Ascending aorta (tissue), 2 donors: Measurements from ENCODE around the gene NRP2. TPM values are rescaled to one million over a fixed set of nuclear protein-coding genes. Genes with fewer than 3 reads are reported as not detected.

Experiments used
- DNase-seq, 2 donors: peaks; one replicate each; pipeline ENCODE4 v3.0.0-alpha.2; 2019; ENCODE audit warnings: low spot score in 2 of 2
- H3K27ac ChIP-seq, 2 donors: fragments of 200-600 bp; sonication (generic); one replicate each; pipeline ENCODE4 v1.5.1; 2016 to 2017; ENCODE audit warnings: mild to moderate bottlenecking in 1 of 2
- H3K27me3 ChIP-seq: fragments of 200-600 bp; sonication (generic); one replicate; pipeline ENCODE4 v1.5.1; 2017
- H3K36me3 ChIP-seq, 2 donors: fragments of 200-600 bp; sonication (generic); one replicate each; pipeline ENCODE4 v1.5.1; 2016
- H3K4me1 ChIP-seq, 2 donors: fragments of 200-600 bp; sonication (generic); one replicate each; pipeline ENCODE4 v1.5.1; 2016 to 2017; ENCODE audit warnings: mild to moderate bottlenecking in 1 of 2
- H3K4me3 ChIP-seq, 2 donors: fragments of 200-600 bp; sonication (generic); one replicate each; pipeline ENCODE4 v1.5.1; 2016 to 2017; ENCODE audit warnings: mild to moderate bottlenecking in 1 of 2
- H3K9me3 ChIP-seq, 2 donors: fragments of 200-600 bp; sonication (generic); one replicate each; pipeline ENCODE4 v1.5.1; 2016
- CTCF ChIP-seq, 3 experiments: fragments of 200-600 bp in 2 of 3; fragments of 450-650 bp in 1 of 3; sonication (generic) in 2 of 3; IDR thresholded peaks; one replicate each; pipeline ENCODE4 v1.5.1; 2016 to 2019; ENCODE audit warnings: antibody characterized with exemption in 3 of 3, mild to moderate bottlenecking in 1 of 3, moderate library complexity in 1 of 3
- intact Hi-C: fragments of 100-400 bp; cut with DNase I; formaldehyde crosslinking; loops from one replicate; pipeline ENCODE4 v1.15.1; 2023
- total RNA-seq: library from RNA; depleted of rRNA; stranded (reverse); fragments of >200 nt; gene quantifications from one replicate; pipeline ENCODE4 v1.1.0, GENCODE V29; 2016

The NRP2 gene
- total RNA-seq, 1 donor from 2014 or later: 39.7 TPM

GRCh38 chr2:205685314-205686055 lies 3.2 kb downstream of the NRP2 start:
- H3K27me3 ChIP-seq: no peaks in the 10 kb centered on the region
- H3K27ac ChIP-seq: peak overlapping the region; percentile 71
- no peaks in the 10 kb centered on the region for H3K9me3 ChIP-seq
- peak overlapping the region; percentile 85 to 86 for H3K4me3 ChIP-seq
- intact Hi-C loops: loop anchor here (5.0 to 10.0 kb wide), 3 partner anchors 72 to 1661 kb away; partner anchors contain the start of gene PARD3B
- peak in 1 of 3 experiments; percentile 4 for TF ChIP-seq CTCF (IDR thresholded peaks at IDR 0.05)
- DNase-seq: peak in 1 of 2 donors; percentile 74
- no peaks in the 10 kb centered on the region for H3K36me3 ChIP-seq
- peaks cover 0 to 12% of the 10 kb centered on the region in 2 donors for H3K4me1 ChIP-seq

- H3K9me3 ChIP-seq: no peaks in the 10 kb centered on the region
- intact Hi-C loops: loop anchor here (5.0 to 10.0 kb wide), 3 partner anchors 71 to 1661 kb away; partner anchors contain the start of gene PARD3B
- H3K4me1 ChIP-seq: peaks cover 0 to 12% of the 10 kb centered on the region in 2 donors
- H3K27ac ChIP-seq: peak overlapping the region; percentile 71
- no peaks in the 10 kb centered on the region for H3K36me3 ChIP-seq
- no peak for TF ChIP-seq CTCF (IDR thresholded peaks at IDR 0.05)
- DNase-seq: no peak
- no peaks in the 10 kb centered on the region for H3K27me3 ChIP-seq
- peak overlapping the region; percentile 85 to 86 for H3K4me3 ChIP-seq
Observed at GRCh38 chr2:205686056-205686782, 3.9 kb downstream of the NRP2 start.

- TF ChIP-seq CTCF (IDR thresholded peaks at IDR 0.05): no peak
- Histone ChIP-seq H3K4me3 (peak overlapping the region; percentile 85 to 86), H3K9me3 (no peaks in the 10 kb centered on the region), H3K27me3 (no peaks in the 10 kb centered on the region), H3K36me3 (no peaks in the 10 kb centered on the region), H3K4me1 (peaks cover 0 to 9% of the 10 kb centered on the region in 2 donors), H3K27ac (peak overlapping the region in 1 of 2 donors; percentile 71)
- DNase-seq: no peak
- intact Hi-C loops: loop anchor here (5.0 to 10.0 kb wide), 3 partner anchors 70 to 1662 kb away; partner anchors contain the start of gene PARD3B
Observed at GRCh38 chr2:205686783-205687640, 4.7 kb downstream of the NRP2 start.

GRCh38 chr2:205687641-205687956 lies 5.3 kb downstream of the NRP2 start:
- Histone ChIP-seq H3K27ac (no peak overlapping the region), H3K27me3 (no peaks in the 10 kb centered on the region), H3K9me3 (no peaks in the 10 kb centered on the region), H3K4me1 (peaks cover 0 to 9% of the 10 kb centered on the region in 2 donors), H3K36me3 (no peaks in the 10 kb centered on the region), H3K4me3 (no peak overlapping the region)
- intact Hi-C loops: loop anchor here (5.0 to 10.0 kb wide), 3 partner anchors 70 to 1663 kb away; partner anchors contain the start of gene PARD3B
- no peak for TF ChIP-seq CTCF (IDR thresholded peaks at IDR 0.05)
- DNase-seq: no peak
